HepG2 (cell line): ENCODE measurements around the gene TXNRD3. TPM values are rescaled to one million over a fixed set of nuclear protein-coding genes. Genes with fewer than 3 reads are reported as not detected.

Experiments used
- CREM ChIP-seq, 2 experiments: sonication (generic) in 1 of 2; formaldehyde crosslinking in 1 of 2; IDR thresholded peaks; 2 replicates each; pipeline versions ENCODE4 v1.4.0 to v1.6.1; 2016 to 2020; ENCODE audit warnings: antibody characterized with exemption in 1 of 2, mild to moderate bottlenecking in 1 of 2, missing genetic modification reagents in 1 of 2
- E2F5 ChIP-seq: sonication (generic); formaldehyde crosslinking; conservative IDR thresholded peaks from 2 replicates; pipeline ENCODE4 v1.4.0; 2020; ENCODE audit warnings: missing genetic modification reagents
- FIP1L1 ChIP-seq: fragments of 200-400 bp; formaldehyde crosslinking; IDR thresholded peaks from 2 replicates; pipeline ENCODE4 v1.6.1; 2018; ENCODE audit warnings: low read depth, mild to moderate bottlenecking, low read length, moderate library complexity, borderline replicate concordance; ENCODE audit not compliant: insufficient read depth
- GATA4 ChIP-seq: sonication (generic); IDR thresholded peaks from 2 replicates; pipeline ENCODE4 v1.6.1; 2016; ENCODE audit warnings: antibody characterized with exemption, low read depth, borderline replicate concordance
- GFI1 ChIP-seq: sonication (generic); formaldehyde crosslinking; IDR thresholded peaks from 2 replicates; pipeline ENCODE4 v1.5.0; 2020; ENCODE audit warnings: missing genetic modification reagents, mild to moderate bottlenecking, borderline replicate concordance
- HNRNPUL1 ChIP-seq: fragments of 200-400 bp; formaldehyde crosslinking; IDR thresholded peaks from 2 replicates; pipeline ENCODE4 v1.6.1; 2017; ENCODE audit warnings: low read depth, mild to moderate bottlenecking, low read length, moderate library complexity
- LBX2 ChIP-seq: sonication (generic); formaldehyde crosslinking; IDR thresholded peaks from 2 replicates; pipeline ENCODE4 v1.5.0; 2020; ENCODE audit warnings: missing genetic modification reagents, mild to moderate bottlenecking, borderline replicate concordance
- MAX ChIP-seq: IDR thresholded peaks from 2 replicates; pipeline ENCODE4 v1.6.1; 2012; ENCODE audit warnings: inconsistent platforms
- MTA3 ChIP-seq: sonication (generic); formaldehyde crosslinking; IDR thresholded peaks from 2 replicates; pipeline ENCODE4 v1.4.0; 2020; ENCODE audit warnings: missing genetic modification reagents
- MTERF4 ChIP-seq: sonication (generic); formaldehyde crosslinking; IDR thresholded peaks from 2 replicates; pipeline ENCODE4 v1.8.0; 2023; ENCODE audit warnings: mild to moderate bottlenecking, missing genetic modification reagents
- MYNN ChIP-seq: sonication (generic); formaldehyde crosslinking; IDR thresholded peaks from 2 replicates; pipeline ENCODE4 v1.4.0; 2020; ENCODE audit warnings: mild to moderate bottlenecking, low read depth, missing genetic modification reagents
- PITX1 ChIP-seq: sonication (generic); formaldehyde crosslinking; IDR thresholded peaks from 2 replicates; pipeline ENCODE4 v1.5.1; 2020; ENCODE audit warnings: mild to moderate bottlenecking, missing genetic modification reagents
- RAD21 ChIP-seq: fragments of 450-650 bp; formaldehyde crosslinking; IDR thresholded peaks from 2 replicates; pipeline ENCODE4 v1.5.0; 2020; ENCODE audit warnings: mild to moderate bottlenecking
- RBM39 ChIP-seq: fragments of 200-400 bp; formaldehyde crosslinking; IDR thresholded peaks from one replicate; pipeline ENCODE4 v1.6.1; 2018; ENCODE audit warnings: antibody characterized with exemption, mild to moderate bottlenecking, low read depth, low read length; ENCODE audit not compliant: poor library complexity, severe bottlenecking
- RFXANK ChIP-seq: IDR thresholded peaks from 2 replicates; pipeline ENCODE4 v1.6.1; 2016
- SALL1 ChIP-seq: sonication (generic); formaldehyde crosslinking; IDR thresholded peaks from 2 replicates; pipeline ENCODE4 v1.8.0; 2022; ENCODE audit warnings: mild to moderate bottlenecking, missing genetic modification reagents
- SNAPC2 ChIP-seq: sonication (generic); formaldehyde crosslinking; IDR thresholded peaks from 2 replicates; pipeline ENCODE4 v1.8.1; 2022; ENCODE audit warnings: mild to moderate bottlenecking, missing genetic modification reagents
- SPEN ChIP-seq: sonication (generic); formaldehyde crosslinking; IDR thresholded peaks from 2 replicates; pipeline ENCODE4 v1.5.1; 2020; ENCODE audit warnings: low read depth, mild to moderate bottlenecking, missing genetic modification reagents
- ZNF18 ChIP-seq: sonication (generic); formaldehyde crosslinking; IDR thresholded peaks from 2 replicates; pipeline ENCODE4 v1.8.0; 2022; ENCODE audit warnings: mild to moderate bottlenecking, missing genetic modification reagents; ENCODE audit not compliant: insufficient replicate concordance
- ZNF251 ChIP-seq: sonication (generic); formaldehyde crosslinking; IDR thresholded peaks from 2 replicates; pipeline ENCODE4 v1.9.0; 2021; ENCODE audit warnings: mild to moderate bottlenecking, missing genetic modification reagents
- ZNF292 ChIP-seq: sonication (generic); formaldehyde crosslinking; IDR thresholded peaks from 2 replicates; pipeline ENCODE4 v1.8.1; 2022; ENCODE audit warnings: mild to moderate bottlenecking, low read depth, missing genetic modification reagents, borderline replicate concordance
- ZNF331 ChIP-seq: sonication (generic); formaldehyde crosslinking; IDR thresholded peaks from 2 replicates; pipeline ENCODE4 v1.4.0; 2020; ENCODE audit warnings: missing genetic modification reagents
- ZNF44 ChIP-seq: sonication (generic); formaldehyde crosslinking; IDR thresholded peaks from 2 replicates; pipeline ENCODE4 v1.5.1; 2020; ENCODE audit warnings: mild to moderate bottlenecking, missing genetic modification reagents
- polyA plus RNA-seq, 8 experiments: library from polyadenylated mRNA; depleted of rRNA in 3 of 8; stranded (reverse) in 7 of 8; unstranded in 1 of 8; fragments of >200 nt; fragmentation: Illumina TruSeq in 4 of 8; extraction: Trizol in 4 of 8; gene quantifications; 2 replicates each; pipeline versions ENCODE4 v1.2.1 to v1.2.3, GENCODE V29; 2011 to 2016; ENCODE audit warnings: low read depth in 4 of 8, missing spikeins in 1 of 8, mixed read lengths in 1 of 8; ENCODE audit not compliant: insufficient read depth in 1 of 8
- total RNA-seq, 5 experiments: library from RNA; depleted of rRNA; stranded (reverse); fragments of >200 nt; fragmentation: Illumina TruSeq; extraction: Trizol; gene quantifications; 2 replicates each; pipeline ENCODE4 v1.2.3, GENCODE V29; 2016; ENCODE audit warnings: low read depth in 1 of 5

The TXNRD3 gene
- total and polyA plus RNA-seq, 2 of the 13 experiments (the other 11 are each of a cell fraction or from before 2014, with no cell fraction given) = 4.8 to 20.7 TPM

GRCh38 chr3:126703512-126704493 lies 48.9 kb upstream of the TXNRD3 start, which contains the start of gene CHCHD6 (continued):
- TF ChIP-seq ZNF18 (CRISPR knock-in tag) (peak; percentile 45), PITX1 (peak; percentile 76; the same call in 1 of the 2 replicates), E2F5 (no peak; the same call in 1 of the 2 replicates), SPEN (peak; percentile 88), ZNF292 (CRISPR knock-in tag) (peak; percentile 61; the same call in 1 of the 2 replicates), CREM (IDR thresholded peaks at IDR 0.05) (peak; percentile 82), CREM (CRISPR knock-in tag; IDR thresholded peaks at IDR 0.05) (0 out of 2 replicates have a peak, but pooled peaks have one; percentile 14), GATA4 (no peak), GFI1 (CRISPR knock-in tag) (peak; percentile 54; the same call in 1 of the 2 replicates), FIP1L1 (no peak), SALL1 (CRISPR knock-in tag) (peak; percentile 87), MYNN (CRISPR knock-in tag) (no peak), MTA3 (CRISPR knock-in tag) (no peak), RFXANK (no peak), MTERF4 (CRISPR knock-in tag) (no peak), SNAPC2 (peak; percentile 47; the same call in 1 of the 2 replicates), RBM39 (peak; percentile 23), LBX2 (CRISPR knock-in tag) (no peak), ZNF251 (CRISPR knock-in tag) (no peak), ZNF44 (CRISPR knock-in tag) (no peak), HNRNPUL1 (no peak), RAD21 (no peak), ZNF331 (CRISPR knock-in tag) (no peak; the same call in 1 of the 2 replicates), MAX (peak; percentile 90)
